ENCODE results near the gene FGF7.

The FGF7 gene

DNA sequence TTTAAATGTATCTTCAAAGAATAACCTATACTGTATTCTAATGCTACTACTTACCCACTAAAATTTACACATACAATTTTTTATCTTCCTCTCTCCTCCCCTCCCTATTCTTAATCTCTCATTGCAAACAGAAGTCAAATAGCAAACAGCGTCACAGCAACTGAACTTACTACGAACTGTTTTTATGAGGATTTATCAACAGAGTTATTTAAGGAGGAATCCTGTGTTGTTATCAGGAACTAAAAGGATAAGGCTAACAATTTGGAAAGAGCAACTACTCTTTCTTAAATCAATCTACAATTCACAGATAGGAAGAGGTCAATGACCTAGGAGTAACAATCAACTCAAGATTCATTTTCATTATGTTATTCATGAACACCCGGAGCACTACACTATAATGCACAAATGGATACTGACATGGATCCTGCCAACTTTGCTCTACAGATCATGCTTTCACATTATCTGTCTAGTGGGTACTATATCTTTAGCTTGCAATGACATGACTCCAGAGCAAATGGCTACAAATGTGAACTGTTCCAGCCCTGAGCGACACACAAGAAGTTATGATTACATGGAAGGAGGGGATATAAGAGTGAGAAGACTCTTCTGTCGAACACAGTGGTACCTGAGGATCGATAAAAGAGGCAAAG, 984 bp downstream of the FGF7 start:
- TF ChIP-seq GATA1 (IDR thresholded peaks at IDR 0.05; ENCODE audit: low read depth, low read length): no peak
- no peak for TF ChIP-seq POLR2A (IDR thresholded peaks at IDR 0.05; ENCODE audit: low read length)
- no peak for DNase-seq

DNA sequence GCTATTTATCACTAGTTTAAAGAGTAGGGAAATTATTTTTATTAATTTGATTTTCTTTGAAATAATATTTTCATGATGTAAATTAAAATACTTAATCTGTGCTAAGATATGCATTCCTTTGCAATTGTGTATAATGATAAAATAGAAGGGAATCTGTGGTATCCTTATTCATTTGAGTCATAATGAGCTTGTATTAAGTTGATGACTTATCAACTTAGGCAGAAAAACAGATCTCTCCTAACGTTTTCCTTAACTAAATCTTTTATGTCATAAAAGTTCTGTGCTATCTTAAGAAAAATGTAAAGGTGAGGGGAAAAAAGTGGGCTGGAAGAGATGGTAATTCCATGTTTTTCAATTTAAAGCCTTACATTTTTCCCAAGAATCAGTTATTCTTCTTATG, 1.9 kb downstream of the FGF7 start:
- TF ChIP-seq POLR2A (IDR thresholded peaks at IDR 0.05; ENCODE audit: low read length) (no peak), GATA1 (IDR thresholded peaks at IDR 0.05; ENCODE audit: low read depth, low read length) (no peak)
- DNase-seq: no peak

DNA sequence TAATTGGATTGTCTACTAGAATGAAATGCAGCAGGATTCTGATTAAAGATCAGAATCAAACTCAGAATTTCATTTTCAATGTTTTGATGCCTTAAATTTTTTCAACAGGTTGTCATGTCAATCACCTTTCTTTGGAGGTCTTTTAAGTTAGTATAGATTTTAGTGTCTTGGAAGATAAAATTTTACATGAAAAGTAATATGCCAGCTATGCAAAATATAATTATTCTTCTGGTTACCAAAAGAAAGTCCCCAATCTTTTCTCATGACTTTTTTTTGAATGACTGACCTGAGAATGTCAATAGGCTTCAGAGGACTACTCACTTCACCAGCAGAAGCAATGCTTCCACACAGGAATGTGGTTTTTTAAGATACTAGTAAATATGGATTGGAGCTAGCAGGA, 4.3 kb downstream of the FGF7 start:
- no peak for DNase-seq
- TF ChIP-seq GATA1 (IDR thresholded peaks at IDR 0.05; ENCODE audit: low read depth, low read length) (no peak), POLR2A (IDR thresholded peaks at IDR 0.05; ENCODE audit: low read length) (no peak)

DNA sequence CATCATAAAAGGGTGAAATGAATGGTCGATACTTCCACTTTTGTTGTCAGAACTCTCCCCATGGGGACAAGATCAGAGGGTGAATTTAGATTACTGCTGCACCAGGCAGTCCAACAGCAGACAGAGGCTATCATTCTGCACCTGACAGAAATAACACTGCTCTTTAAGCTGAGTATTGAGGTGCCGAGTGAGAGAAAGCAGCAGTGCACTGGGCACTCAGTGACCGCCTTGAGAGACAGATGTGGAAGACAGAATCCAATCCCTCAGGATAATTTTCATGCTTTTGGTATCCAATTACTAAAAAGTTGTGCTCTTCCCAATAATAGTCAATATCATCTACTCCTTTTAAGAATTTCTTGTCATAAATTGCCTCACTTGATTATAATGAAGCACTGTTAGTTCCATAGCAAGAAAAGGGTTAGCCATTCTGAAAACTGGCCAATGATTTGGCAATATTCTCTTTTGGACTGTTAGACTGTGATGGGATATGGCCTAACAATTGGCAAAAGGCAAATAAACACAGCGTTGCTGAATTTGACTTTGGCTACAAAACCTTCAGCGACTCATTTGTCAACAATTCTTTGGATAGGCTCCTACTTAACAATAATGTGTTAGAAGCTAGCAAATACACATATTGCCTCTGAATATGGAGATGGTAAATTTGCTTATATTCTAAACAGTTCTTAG, 5.5 kb downstream of the FGF7 start:
- TF ChIP-seq POLR2A (IDR thresholded peaks at IDR 0.05; ENCODE audit: low read length) (no peak), GATA1 (IDR thresholded peaks at IDR 0.05; ENCODE audit: low read depth, low read length) (no peak)
- DNase-seq: no peak

GRCh38 chr15:49430046-49430445, 7.0 kb downstream of the FGF7 start:
- DNase-seq: no peak
- no peak for TF ChIP-seq GATA1 (IDR thresholded peaks at IDR 0.05; ENCODE audit: low read depth, low read length)
- no peak for TF ChIP-seq POLR2A (IDR thresholded peaks at IDR 0.05; ENCODE audit: low read length)

- DNase-seq: no peak
- no peak for TF ChIP-seq POLR2A (IDR thresholded peaks at IDR 0.05; ENCODE audit: low read length)
- no peak for TF ChIP-seq GATA1 (IDR thresholded peaks at IDR 0.05; ENCODE audit: low read depth, low read length)
Observed at GRCh38 chr15:49435174-49435573, 12.1 kb downstream of the FGF7 start.

- TF ChIP-seq POLR2A (IDR thresholded peaks at IDR 0.05; ENCODE audit: low read length) (no peak), GATA1 (IDR thresholded peaks at IDR 0.05; ENCODE audit: low read depth, low read length) (no peak)
- no peak for DNase-seq
Observed at GRCh38 chr15:49436751-49437150, 13.7 kb downstream of the FGF7 start.

- TF ChIP-seq POLR2A (IDR thresholded peaks at IDR 0.05; ENCODE audit: low read length) (no peak), GATA1 (IDR thresholded peaks at IDR 0.05; ENCODE audit: low read depth, low read length) (no peak)
- DNase-seq: peak in 1 of 2 experiments; percentile 12
Observed at GRCh38 chr15:49438962-49439631, 16.1 kb downstream of the FGF7 start.

- TF ChIP-seq POLR2A (IDR thresholded peaks at IDR 0.05; ENCODE audit: low read length) (no peak), GATA1 (IDR thresholded peaks at IDR 0.05; ENCODE audit: low read depth, low read length) (no peak)
- no peak for DNase-seq
Observed at GRCh38 chr15:49439678-49440395, 16.8 kb downstream of the FGF7 start.

GRCh38 chr15:49441356-49441755, 18.3 kb downstream of the FGF7 start:
- TF ChIP-seq GATA1 (IDR thresholded peaks at IDR 0.05; ENCODE audit: low read depth, low read length) (no peak), POLR2A (IDR thresholded peaks at IDR 0.05; ENCODE audit: low read length) (no peak)
- DNase-seq: no peak

- TF ChIP-seq GATA1 (IDR thresholded peaks at IDR 0.05; ENCODE audit: low read depth, low read length): no peak
- TF ChIP-seq POLR2A (IDR thresholded peaks at IDR 0.05; ENCODE audit: low read length): no peak
Observed at GRCh38 chr15:49441816-49442215, 18.8 kb downstream of the FGF7 start.

DNA sequence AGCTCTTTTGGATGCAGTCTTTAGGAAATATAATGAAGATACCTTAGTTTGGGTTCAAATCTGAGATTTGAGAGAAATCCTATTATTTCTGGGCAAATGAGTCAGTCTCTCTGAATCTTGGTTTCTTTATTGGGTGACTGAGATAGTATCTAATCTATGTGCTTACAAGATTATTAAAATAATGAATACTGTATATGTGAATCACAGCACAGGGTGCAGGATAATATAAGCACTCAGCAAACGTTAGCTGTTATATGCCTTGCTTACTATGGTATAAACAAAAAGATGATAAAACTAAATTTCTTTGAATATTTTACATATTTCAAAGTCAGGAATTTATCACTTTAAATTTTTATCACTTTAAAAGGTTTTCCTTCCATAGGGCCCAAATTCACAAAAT, 29.6 kb downstream of the FGF7 start:
- TF ChIP-seq GATA1 (IDR thresholded peaks at IDR 0.05; ENCODE audit: low read depth, low read length) (no peak), POLR2A (IDR thresholded peaks at IDR 0.05; ENCODE audit: low read length) (no peak)
- DNase-seq: no peak

More at GRCh38 chr15:49441816-49442215, 18.8 kb downstream of the FGF7 start:
- DNase-seq: no peak

GRCh38 chr15:49456166-49456565, 33.1 kb downstream of the FGF7 start:
- TF ChIP-seq POLR2A (IDR thresholded peaks at IDR 0.05; ENCODE audit: low read length) (no peak), GATA1 (IDR thresholded peaks at IDR 0.05; ENCODE audit: low read depth, low read length) (no peak)
- DNase-seq: no peak

DNA sequence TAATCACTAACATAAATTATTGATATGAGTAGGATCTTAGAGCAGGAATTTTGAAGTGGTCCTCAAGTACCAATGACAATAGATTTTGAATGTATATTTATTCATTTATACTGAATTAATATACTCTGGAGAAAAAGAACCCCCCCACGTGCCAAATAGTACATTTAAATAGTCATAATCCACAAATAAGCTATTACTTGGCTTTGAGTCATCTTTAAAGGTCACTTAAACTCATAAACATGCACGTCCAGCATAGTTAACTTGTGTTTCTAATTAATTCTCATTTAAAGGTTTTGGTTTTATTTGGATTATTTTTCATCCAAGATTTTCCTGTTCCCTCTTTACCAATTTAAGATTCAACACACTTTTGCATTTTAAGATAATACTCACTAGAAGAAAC, 35.1 kb downstream of the FGF7 start:
- TF ChIP-seq POLR2A (IDR thresholded peaks at IDR 0.05; ENCODE audit: low read length): no peak
- no peak for TF ChIP-seq GATA1 (IDR thresholded peaks at IDR 0.05; ENCODE audit: low read depth, low read length)
- DNase-seq: no peak

Measured in erythroblast (primary cell).